ENCODE results near the gene CGB1.

The CGB1 gene

DNA sequence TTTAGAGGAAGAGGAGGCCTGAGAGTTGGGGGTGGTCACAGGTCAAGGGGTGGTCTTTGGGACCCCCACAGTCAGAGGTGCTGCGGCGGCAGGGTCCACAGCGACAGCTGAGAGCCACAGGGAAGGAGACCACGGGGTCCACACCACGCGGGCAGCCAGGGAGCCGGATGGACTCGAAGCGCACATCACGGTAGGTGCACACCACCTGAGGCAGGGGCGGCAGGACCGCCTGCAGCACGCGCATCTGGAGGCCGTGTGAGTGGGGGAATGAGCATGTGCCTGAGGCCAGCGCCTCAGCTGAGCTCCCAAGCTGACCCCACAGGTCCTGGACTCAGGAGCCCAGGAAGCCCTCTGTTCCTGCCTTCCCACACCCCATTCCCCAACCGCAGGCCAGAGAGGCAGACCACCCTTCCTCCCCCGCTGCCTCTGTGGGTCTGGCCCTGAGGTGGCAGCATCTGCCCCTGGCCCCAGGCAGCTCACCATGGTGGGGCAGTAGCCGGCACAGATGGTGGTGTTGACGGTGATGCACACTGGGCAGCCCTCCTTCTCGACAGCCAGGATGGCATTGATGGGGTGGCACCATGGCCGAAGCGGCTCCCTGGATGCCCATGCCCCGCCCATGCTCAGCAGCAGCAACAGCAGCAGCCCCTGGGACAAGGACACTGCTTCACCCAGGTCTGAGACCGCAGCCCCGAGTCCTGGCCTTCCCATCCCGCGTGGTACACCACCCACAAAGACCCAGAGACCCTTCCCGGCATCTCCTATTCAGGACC, 20.4 kb downstream of the CGB1 start:
- H3K27ac ChIP-seq: no peak overlapping the region
- no peaks in the 10 kb centered on the region for H3K9me3 ChIP-seq (ENCODE audit: low read depth, low read length)
- TF ChIP-seq POLR2AphosphoS5 (IDR thresholded peaks at IDR 0.05; ENCODE audit: borderline replicate concordance, low read depth, low read length) (no peak; the same call in 1 of the 2 replicates), EZH2 (IDR thresholded peaks at IDR 0.05) (no peak), FOXP2 (optimal IDR thresholded peaks at IDR 0.05; ENCODE audit: control extremely low read depth, extremely low read length, insufficient read depth) (no peak)
- peaks cover 24% of the 10 kb centered on the region for H3K36me3 ChIP-seq (ENCODE audit: insufficient read depth, low read length)
- no peak overlapping the region for H3K9ac ChIP-seq (ENCODE audit: insufficient read length)
- no peak for DNase-seq (ENCODE audit: low read depth, low spot score)
- H3K4me3 ChIP-seq: no peak overlapping the region

DNA sequence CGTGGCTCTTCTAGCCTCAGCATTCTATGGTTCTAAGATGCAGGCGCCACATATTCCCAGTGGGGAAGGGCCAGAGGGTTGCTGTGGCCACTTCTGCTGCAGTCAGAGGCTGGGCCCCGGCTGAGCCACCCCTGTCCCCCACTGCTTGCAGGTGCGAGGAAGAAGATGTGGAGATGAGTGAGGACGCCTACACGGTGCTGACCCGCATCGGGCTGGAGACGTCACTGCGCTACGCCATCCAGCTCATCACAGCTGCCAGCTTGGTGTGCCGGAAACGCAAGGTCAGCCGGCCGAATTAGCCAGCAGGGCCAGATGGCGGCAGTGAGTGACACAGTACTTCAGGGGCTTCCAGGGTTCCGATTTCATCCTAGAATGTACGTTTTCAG, 21.8 kb downstream of the CGB1 start:
- DNase-seq (ENCODE audit: low read depth, low spot score): no peak
- Histone ChIP-seq H3K4me3 (no peak overlapping the region), H3K27ac (no peak overlapping the region), H3K36me3 (ENCODE audit: insufficient read depth, low read length) (peaks cover 36% of the 10 kb centered on the region), H3K9me3 (ENCODE audit: low read depth, low read length) (no peaks in the 10 kb centered on the region), H3K9ac (ENCODE audit: insufficient read length) (no peak overlapping the region)
- TF ChIP-seq FOXP2 (optimal IDR thresholded peaks at IDR 0.05; ENCODE audit: control extremely low read depth, extremely low read length, insufficient read depth): no peak
- TF ChIP-seq EZH2 (IDR thresholded peaks at IDR 0.05): no peak
- TF ChIP-seq POLR2AphosphoS5 (IDR thresholded peaks at IDR 0.05; ENCODE audit: borderline replicate concordance, low read depth, low read length): no peak

DNA sequence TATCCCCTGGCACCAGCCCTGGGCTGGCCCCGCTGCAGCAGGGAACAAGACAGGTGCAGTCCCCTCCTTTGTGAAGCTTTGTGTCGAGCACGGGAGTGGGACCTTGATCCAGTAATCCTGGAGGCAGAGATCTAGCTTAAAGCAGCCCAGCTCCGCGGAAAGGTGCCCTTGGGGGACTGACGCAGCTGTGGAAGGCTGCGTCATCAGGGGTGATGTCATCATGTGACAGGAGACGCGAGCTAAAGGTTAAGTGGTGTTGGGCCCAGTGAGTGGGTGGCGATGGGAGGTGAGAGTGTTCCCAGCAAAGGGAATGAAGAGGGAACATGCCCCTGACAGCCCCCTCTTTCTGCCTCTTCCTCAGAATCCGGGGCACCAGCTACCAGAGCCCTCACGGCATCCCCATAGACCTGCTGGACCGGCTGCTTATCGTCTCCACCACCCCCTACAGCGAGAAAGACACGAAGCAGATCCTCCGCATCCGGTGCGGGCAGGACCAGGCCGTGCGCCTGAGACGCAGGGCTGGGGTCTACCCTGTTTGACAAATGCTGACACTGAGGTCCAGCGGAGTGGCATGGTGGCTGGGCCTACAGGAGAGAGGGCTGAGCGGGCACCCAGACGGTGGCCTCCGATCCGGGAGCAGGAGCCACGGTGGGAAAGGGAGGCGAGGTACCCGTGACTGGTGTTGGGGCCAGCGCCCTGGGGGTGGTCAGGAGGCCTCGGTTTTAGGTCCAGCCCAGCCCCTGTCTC, 22.4 kb downstream of the CGB1 start:
- no peaks in the 10 kb centered on the region for H3K9me3 ChIP-seq (ENCODE audit: low read depth, low read length)
- no peak for DNase-seq (ENCODE audit: low read depth, low spot score)
- no peak overlapping the region for H3K9ac ChIP-seq (ENCODE audit: insufficient read length)
- no peak overlapping the region for H3K4me3 ChIP-seq
- no peak overlapping the region; the same call in 1 of the 2 replicates for H3K27ac ChIP-seq
- TF ChIP-seq FOXP2 (optimal IDR thresholded peaks at IDR 0.05; ENCODE audit: control extremely low read depth, extremely low read length, insufficient read depth) (no peak), POLR2AphosphoS5 (IDR thresholded peaks at IDR 0.05; ENCODE audit: borderline replicate concordance, low read depth, low read length) (no peak), EZH2 (IDR thresholded peaks at IDR 0.05) (no peak)
- H3K36me3 ChIP-seq (ENCODE audit: insufficient read depth, low read length): peaks cover 41% of the 10 kb centered on the region

DNA sequence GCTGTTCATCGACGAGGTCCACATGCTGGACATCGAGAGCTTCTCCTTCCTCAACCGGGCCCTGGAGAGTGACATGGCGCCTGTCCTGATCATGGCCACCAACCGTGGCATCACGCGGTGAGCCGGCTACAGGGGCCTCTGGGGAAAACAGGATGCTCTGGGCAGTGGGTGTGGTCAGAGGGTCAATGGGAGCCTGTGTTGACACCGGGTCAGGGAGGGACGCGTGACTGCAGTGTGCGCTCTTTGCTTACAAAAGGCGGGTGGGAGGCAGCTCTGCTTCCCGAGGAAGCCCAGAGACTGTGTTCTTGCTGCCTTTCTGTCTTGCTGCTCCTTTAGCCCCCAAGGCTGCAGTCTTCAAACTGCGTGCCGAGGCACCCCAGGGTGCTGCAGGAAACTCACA, 25.5 kb downstream of the CGB1 start:
- no peak for DNase-seq (ENCODE audit: low read depth, low spot score)
- peaks cover 57% of the 10 kb centered on the region for H3K36me3 ChIP-seq (ENCODE audit: insufficient read depth, low read length)

DNA sequence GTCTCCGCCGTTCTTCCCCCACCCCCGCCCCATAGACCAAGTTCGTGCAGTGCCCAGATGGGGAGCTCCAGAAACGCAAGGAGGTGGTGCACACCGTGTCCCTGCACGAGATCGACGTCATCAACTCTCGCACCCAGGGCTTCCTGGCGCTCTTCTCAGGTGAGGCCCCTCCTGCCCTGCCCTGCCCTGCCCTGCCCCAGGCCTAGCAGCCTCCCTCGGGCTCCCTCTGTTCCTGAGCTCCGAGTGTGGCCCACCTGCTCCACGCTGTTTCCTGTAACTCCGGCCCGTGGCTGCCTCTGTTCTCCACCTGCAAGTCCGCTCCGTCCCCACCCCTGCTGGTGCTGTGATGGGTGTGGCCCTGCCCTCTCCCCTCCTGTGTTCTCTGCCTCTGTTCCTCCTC, 26.2 kb downstream of the CGB1 start:
- Histone ChIP-seq H3K9ac (ENCODE audit: insufficient read length) (no peak overlapping the region), H3K36me3 (ENCODE audit: insufficient read depth, low read length) (peaks cover 60% of the 10 kb centered on the region), H3K4me3 (no peak overlapping the region), H3K27ac (no peak overlapping the region), H3K9me3 (ENCODE audit: low read depth, low read length) (no peaks in the 10 kb centered on the region)
- DNase-seq (ENCODE audit: low read depth, low spot score): no peak
- TF ChIP-seq POLR2AphosphoS5 (IDR thresholded peaks at IDR 0.05; ENCODE audit: borderline replicate concordance, low read depth, low read length) (no peak), EZH2 (IDR thresholded peaks at IDR 0.05) (no peak), FOXP2 (optimal IDR thresholded peaks at IDR 0.05; ENCODE audit: control extremely low read depth, extremely low read length, insufficient read depth) (no peak)

More for the DNA sequence above, 25.5 kb downstream of the CGB1 start:
- no peaks in the 10 kb centered on the region for H3K9me3 ChIP-seq (ENCODE audit: low read depth, low read length)
- no peak overlapping the region for H3K4me3 ChIP-seq
- TF ChIP-seq POLR2AphosphoS5 (IDR thresholded peaks at IDR 0.05; ENCODE audit: borderline replicate concordance, low read depth, low read length) (no peak), FOXP2 (optimal IDR thresholded peaks at IDR 0.05; ENCODE audit: control extremely low read depth, extremely low read length, insufficient read depth) (no peak), EZH2 (IDR thresholded peaks at IDR 0.05) (no peak)
- H3K27ac ChIP-seq: no peak overlapping the region
- no peak overlapping the region for H3K9ac ChIP-seq (ENCODE audit: insufficient read length)

DNA sequence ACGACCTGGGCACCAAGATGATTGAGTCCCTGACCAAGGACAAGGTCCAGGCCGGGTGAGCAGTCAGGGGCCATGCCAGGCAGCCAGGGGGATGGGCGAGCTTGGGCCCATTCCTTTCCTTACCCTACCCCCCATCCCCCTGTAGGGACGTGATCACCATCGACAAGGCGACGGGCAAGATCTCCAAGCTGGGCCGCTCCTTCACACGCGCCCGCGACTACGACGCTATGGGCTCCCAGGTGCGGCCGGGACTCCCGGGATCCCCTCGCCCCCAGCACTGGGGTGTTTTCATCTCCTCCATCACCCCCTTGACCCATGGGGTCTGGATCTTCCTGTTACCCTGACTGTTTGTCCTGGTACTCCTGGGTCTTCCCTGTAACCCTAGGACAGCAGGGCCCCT, 26.9 kb downstream of the CGB1 start:
- no peak for TF ChIP-seq EZH2 (IDR thresholded peaks at IDR 0.05)
- TF ChIP-seq POLR2AphosphoS5 (IDR thresholded peaks at IDR 0.05; ENCODE audit: borderline replicate concordance, low read depth, low read length): no peak
- TF ChIP-seq FOXP2 (optimal IDR thresholded peaks at IDR 0.05; ENCODE audit: control extremely low read depth, extremely low read length, insufficient read depth): no peak
- DNase-seq (ENCODE audit: low read depth, low spot score): no peak
- H3K4me3 ChIP-seq: no peak overlapping the region
- H3K9me3 ChIP-seq (ENCODE audit: low read depth, low read length): no peaks in the 10 kb centered on the region
- H3K27ac ChIP-seq: no peak overlapping the region
- no peak overlapping the region for H3K9ac ChIP-seq (ENCODE audit: insufficient read length)
- H3K36me3 ChIP-seq (ENCODE audit: insufficient read depth, low read length): peaks cover 60% of the 10 kb centered on the region

DNA sequence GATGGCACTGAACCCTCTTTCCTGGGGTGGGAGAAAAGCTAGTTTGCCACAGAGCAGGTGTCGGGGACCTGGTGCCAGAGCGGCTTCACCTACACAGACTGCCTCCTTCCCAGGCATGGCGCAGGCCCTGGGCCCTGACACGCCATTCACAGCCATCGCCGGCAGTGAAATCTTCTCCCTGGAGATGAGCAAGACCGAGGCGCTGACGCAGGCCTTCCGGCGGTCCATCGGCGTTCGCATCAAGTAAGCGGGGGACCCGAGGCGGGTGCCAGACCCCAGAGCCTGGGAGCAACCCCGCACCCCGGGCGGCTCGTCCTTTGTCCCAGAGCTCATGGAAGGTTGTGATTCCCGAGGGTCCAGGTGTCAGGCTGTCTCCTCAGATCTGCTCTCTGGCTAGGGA, 29.8 kb downstream of the CGB1 start:
- peaks cover 70% of the 10 kb centered on the region for H3K36me3 ChIP-seq (ENCODE audit: insufficient read depth, low read length)
- H3K4me3 ChIP-seq: no peak overlapping the region
- no peak overlapping the region for H3K27ac ChIP-seq
- no peak overlapping the region for H3K9ac ChIP-seq (ENCODE audit: insufficient read length)
- DNase-seq (ENCODE audit: low read depth, low spot score): no peak
- TF ChIP-seq EZH2 (IDR thresholded peaks at IDR 0.05) (no peak), FOXP2 (optimal IDR thresholded peaks at IDR 0.05; ENCODE audit: control extremely low read depth, extremely low read length, insufficient read depth) (no peak), POLR2AphosphoS5 (IDR thresholded peaks at IDR 0.05; ENCODE audit: borderline replicate concordance, low read depth, low read length) (no peak)
- no peaks in the 10 kb centered on the region for H3K9me3 ChIP-seq (ENCODE audit: low read depth, low read length)

DNA sequence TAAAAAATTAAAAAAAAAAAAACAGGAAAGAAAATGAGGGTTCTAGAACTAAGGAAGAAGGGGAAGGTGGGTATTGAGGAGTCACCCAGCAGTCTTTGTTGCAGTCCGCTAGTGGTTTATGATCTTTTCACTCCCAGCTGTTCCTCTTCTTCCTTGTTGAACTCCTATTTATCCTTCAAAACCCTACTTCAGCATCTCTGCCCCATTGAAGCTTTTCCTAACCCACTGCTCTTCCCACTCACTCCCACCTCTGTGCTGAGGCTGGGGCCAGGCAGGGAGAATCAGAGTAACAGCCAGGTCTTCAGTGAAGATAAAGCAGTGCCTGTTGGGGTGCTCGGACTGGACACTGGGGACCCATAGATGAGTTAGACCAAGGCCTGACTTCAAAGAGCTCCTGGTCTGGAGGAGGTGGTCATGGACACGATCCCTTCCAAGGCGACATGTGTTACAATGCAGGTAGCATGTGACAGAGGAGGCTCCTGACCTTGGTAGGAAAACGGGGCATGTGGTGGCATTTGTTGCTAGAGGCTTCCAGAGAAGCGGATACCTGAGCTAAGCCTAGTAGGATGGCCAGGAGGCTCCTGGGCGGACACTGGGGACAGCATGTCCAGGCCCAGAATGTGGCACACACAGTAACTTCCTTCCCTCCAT, 31.6 kb downstream of the CGB1 start:
- Histone ChIP-seq H3K9ac (ENCODE audit: insufficient read length) (no peak overlapping the region), H3K4me3 (no peak overlapping the region), H3K36me3 (ENCODE audit: insufficient read depth, low read length) (peaks cover 57% of the 10 kb centered on the region), H3K27ac (no peak overlapping the region), H3K9me3 (ENCODE audit: low read depth, low read length) (no peaks in the 10 kb centered on the region)
- TF ChIP-seq POLR2AphosphoS5 (IDR thresholded peaks at IDR 0.05; ENCODE audit: borderline replicate concordance, low read depth, low read length) (no peak), FOXP2 (optimal IDR thresholded peaks at IDR 0.05; ENCODE audit: control extremely low read depth, extremely low read length, insufficient read depth) (no peak), EZH2 (IDR thresholded peaks at IDR 0.05) (no peak)
- no peak for DNase-seq (ENCODE audit: low read depth, low spot score)
